PC-9 (cell line): ENCODE measurements around the gene MYL6.

Experiments used
- EZH2 ChIP-seq: fragments of 200-600 bp; sonication (generic); IDR thresholded peaks from 2 replicates; pipeline ENCODE4 v1.8.0; 2017; ENCODE audit warnings: antibody characterized with exemption, low read depth
- TF ChIP-seq, protein P1 (sequence below): fragments of 200-600 bp; sonication (generic); conservative IDR thresholded peaks from 2 replicates; pipeline ENCODE4 v1.6.1; 2017; ENCODE audit warnings: mixed run types, antibody characterized with exemption, mild to moderate bottlenecking, moderate library complexity

DNA sequence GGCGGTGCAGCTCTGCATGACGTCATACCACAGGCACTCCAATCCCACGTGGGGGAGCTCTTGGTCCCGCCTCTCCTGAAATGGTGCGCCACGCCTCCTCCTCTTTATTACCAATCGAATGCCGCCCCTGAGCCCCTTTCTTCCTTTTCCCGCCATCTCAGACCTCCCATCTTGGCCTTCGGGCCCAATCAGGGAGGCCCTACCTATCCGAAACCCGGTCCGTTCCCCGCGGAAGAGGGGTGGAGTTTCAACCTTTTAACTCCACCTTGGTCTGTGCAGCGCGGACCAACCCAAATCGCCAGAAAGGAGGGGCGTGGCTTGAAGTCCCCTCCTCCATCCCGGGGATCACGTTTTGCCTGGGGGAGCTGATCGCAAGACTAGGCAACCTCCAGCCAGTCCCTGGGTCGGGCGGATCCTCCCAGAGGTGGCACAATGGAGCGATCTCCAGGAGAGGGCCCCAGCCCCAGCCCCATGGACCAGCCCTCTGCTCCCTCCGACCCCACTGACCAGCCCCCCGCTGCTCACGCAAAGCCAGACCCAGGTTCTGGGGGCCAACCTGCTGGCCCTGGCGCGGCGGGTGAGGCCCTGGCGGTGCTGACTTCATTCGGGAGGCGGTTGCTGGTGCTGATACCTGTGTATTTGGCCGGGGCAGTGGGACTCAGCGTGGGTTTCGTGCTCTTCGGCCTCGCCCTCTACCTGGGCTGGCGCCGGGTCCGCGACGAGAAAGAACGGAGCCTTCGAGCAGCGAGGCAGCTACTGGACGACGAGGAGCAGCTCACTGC lies 30.1 kb upstream of the MYL6 start, which contains the start of gene ESYT1:
- TF ChIP-seq, protein P1, sequence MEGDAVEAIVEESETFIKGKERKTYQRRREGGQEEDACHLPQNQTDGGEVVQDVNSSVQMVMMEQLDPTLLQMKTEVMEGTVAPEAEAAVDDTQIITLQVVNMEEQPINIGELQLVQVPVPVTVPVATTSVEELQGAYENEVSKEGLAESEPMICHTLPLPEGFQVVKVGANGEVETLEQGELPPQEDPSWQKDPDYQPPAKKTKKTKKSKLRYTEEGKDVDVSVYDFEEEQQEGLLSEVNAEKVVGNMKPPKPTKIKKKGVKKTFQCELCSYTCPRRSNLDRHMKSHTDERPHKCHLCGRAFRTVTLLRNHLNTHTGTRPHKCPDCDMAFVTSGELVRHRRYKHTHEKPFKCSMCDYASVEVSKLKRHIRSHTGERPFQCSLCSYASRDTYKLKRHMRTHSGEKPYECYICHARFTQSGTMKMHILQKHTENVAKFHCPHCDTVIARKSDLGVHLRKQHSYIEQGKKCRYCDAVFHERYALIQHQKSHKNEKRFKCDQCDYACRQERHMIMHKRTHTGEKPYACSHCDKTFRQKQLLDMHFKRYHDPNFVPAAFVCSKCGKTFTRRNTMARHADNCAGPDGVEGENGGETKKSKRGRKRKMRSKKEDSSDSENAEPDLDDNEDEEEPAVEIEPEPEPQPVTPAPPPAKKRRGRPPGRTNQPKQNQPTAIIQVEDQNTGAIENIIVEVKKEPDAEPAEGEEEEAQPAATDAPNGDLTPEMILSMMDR = no peak
- no peak for TF ChIP-seq EZH2
